Omental fat pad (tissue), 4 donors: ENCODE results near the gene CCDC82. TPM values are rescaled to one million over a fixed set of nuclear protein-coding genes. Genes with fewer than 3 reads are reported as not detected.
A peak's percentile ranks its signal among the peaks of the same experiment; 100 is the strongest.

ENCODE experiments used
- ATAC-seq: fragments of 150-250 bp; one replicate; pipeline ENCODE4 v1.9.1; 2016; ENCODE audit warnings: mild to moderate bottlenecking, moderate library complexity; ENCODE audit not compliant: low FRiP score
- DNase-seq: peaks from one replicate; pipeline ENCODE4 v3.0.0-alpha.2; 2019; ENCODE audit warnings: low spot score
- CTCF ChIP-seq, 3 donors: fragments of 450-650 bp; IDR thresholded peaks; one replicate each; pipeline ENCODE4 v1.5.1; 2016 to 2017; ENCODE audit warnings: antibody characterized with exemption in 3 of 3, mild to moderate bottlenecking in 3 of 3, moderate library complexity in 2 of 3
- total RNA-seq, 4 donors: library from RNA; depleted of rRNA; stranded (reverse); fragments of >200 nt; gene quantifications; one replicate each; pipeline ENCODE4 v1.1.0, GENCODE V29; 2016

Gene CCDC82
- total RNA-seq, 4 donors from 2014 or later: 16.0 to 34.4 (median 24.6) TPM

GRCh38 chr11:96388891-96389719 lies 607 bp downstream of the CCDC82 start:
- TF ChIP-seq CTCF (IDR thresholded peaks at IDR 0.05): no peak
- peak; percentile 81 for ATAC-seq
- no peak for DNase-seq

DNA sequence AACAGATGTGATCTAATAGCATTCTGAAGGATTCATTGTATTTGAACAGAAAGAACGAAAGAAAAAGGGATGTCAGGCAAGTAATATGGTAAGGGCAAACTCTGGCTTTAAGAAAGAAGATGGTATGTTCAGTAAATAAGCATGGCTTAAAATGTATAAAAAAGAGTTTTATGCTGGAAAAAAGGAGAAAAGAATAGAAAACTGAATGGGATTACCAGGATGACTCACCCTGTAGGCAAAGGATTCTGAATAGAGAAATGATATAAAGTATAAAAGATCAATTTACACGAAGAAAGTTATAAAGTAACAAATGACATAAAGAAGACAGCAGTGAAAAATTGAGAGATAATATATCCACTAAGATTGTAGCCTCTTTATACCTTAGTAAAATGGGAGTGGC lies 4.5 kb downstream of the CCDC82 start:
- ATAC-seq (no peak), DNase-seq (no peak)
- no peak for TF ChIP-seq CTCF (IDR thresholded peaks at IDR 0.05)

GRCh38 chr11:96384156-96384555 lies 5.6 kb downstream of the CCDC82 start:
- no peak for TF ChIP-seq CTCF (IDR thresholded peaks at IDR 0.05)
- no peak for ATAC-seq
- DNase-seq: no peak

- DNase-seq (no peak), ATAC-seq (no peak)
- no peak for TF ChIP-seq CTCF (IDR thresholded peaks at IDR 0.05)
Measured at GRCh38 chr11:96376796-96377195, 12.9 kb downstream of the CCDC82 start.

DNA sequence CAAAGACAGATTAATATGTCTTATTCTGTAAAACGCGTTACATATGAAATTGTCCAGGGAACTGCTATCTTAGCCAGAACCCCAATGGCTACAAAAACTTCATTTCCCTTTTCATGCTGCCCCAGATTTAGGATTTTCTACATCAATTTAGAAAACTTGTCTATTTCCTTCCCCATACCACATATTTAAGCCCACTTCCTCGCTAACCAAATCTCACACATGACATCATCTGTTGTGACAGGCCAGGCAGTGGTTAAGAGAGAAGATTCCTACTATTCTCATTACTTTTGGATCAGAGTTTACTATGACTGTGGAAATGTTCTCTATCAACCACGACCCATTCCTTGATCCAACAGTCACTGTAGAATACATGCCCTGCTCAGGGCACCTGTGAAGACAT lies 15.9 kb downstream of the CCDC82 start:
- ATAC-seq (no peak), DNase-seq (no peak)
- TF ChIP-seq CTCF (IDR thresholded peaks at IDR 0.05): no peak

DNA sequence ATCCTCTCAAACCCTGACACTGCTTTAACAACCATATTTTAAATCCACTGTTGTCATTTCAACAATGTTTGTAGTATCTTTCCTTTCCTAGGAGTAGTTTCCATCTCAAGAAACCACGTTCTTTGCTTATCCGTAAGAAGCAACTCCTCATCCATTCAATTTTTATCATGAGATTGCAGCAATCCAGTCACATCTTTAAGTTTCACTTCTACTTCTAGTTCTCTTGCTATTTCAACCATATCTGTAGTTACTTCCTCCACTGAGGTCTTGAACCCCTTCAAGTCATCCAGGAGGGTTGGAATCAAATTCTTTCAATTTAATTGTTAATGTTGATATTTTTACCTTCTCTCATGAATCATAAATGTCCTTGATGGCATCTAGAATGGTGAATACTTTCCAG lies 22.4 kb downstream of the CCDC82 start:
- DNase-seq (no peak), ATAC-seq (no peak)
- no peak for TF ChIP-seq CTCF (IDR thresholded peaks at IDR 0.05)

DNA sequence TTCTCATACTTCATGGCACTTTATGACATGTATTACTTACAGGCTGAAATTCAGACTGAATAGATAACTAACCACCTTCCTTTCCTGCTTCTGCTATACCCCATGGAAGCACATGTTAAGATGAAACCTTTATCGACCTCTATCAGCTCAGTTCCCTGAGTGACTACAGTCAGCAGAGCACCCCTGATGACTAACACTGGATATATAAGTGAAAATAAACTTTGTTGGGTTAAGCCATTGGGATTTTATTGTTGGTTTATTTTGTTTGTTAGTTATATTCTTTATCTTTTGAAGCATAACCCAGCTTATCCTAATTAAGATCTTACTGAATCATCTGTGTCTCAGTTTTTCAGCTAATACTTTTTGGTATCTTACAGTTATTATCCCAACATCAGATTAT lies 23.7 kb downstream of the CCDC82 start:
- ATAC-seq (no peak), DNase-seq (no peak)
- TF ChIP-seq CTCF (IDR thresholded peaks at IDR 0.05): no peak
